GM21717 (cell line): ENCODE results near the gene RCCD1.

Experiments used
- ATAC-seq: cut with Tn5 transposase; IDR thresholded peaks from one replicate; pipeline ENCODE4 v1.9.1; 2021; ENCODE audit warnings: mild to moderate bottlenecking, moderate library complexity; ENCODE audit not compliant: unreplicated experiment

RCCD1 gene

DNA sequence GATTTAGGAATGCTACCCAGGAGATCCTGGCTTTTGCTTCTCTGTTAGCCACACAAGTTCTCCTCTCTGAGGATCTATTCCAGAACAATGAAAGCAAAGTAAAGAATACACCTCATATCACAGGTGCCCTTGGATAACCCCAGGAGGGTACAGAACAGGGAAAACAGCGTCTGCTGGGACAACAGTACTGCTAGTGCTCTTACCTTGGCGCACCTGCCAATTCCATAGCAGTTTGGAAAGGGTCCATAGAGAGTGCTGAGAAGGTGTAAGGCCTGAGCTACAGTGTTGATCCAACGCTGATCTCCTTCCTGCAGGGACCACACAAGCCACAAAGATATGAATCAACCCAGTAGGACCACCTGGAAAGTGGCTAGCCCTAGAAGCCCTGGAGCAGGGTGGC, 52.6 kb downstream of the RCCD1 start:
- no peak for ATAC-seq
